WERI-Rb-1 (cell line): Measurements from ENCODE around the gene DNAH8.

Experiments used
- DNase-seq: peaks from one replicate; pipeline ENCODE4 v3.0.0-alpha.2; 2020
- H3K27ac ChIP-seq: fragments of 250-450 bp; sonication (Bioruptor Pico); 2 replicates; pipeline ENCODE4 v1.5.1; 2020; ENCODE audit warnings: mild to moderate bottlenecking, moderate library complexity
- H3K27me3 ChIP-seq: fragments of 250-450 bp; sonication (Bioruptor Pico); 2 replicates; pipeline ENCODE4 v1.5.1; 2021; ENCODE audit warnings: mild to moderate bottlenecking, low read depth, moderate library complexity; ENCODE audit not compliant: insufficient read depth, severe bottlenecking
- H3K36me3 ChIP-seq: fragments of 250-450 bp; sonication (Bioruptor Pico); 2 replicates; pipeline ENCODE4 v1.5.1; 2020; ENCODE audit warnings: mild to moderate bottlenecking, moderate library complexity
- H3K4me3 ChIP-seq: 2 replicates; pipeline ENCODE4 v1.5.1; 2011; ENCODE audit warnings: low read depth, mild to moderate bottlenecking, control low read depth, low read length
- H3K9me3 ChIP-seq: fragments of 250-450 bp; sonication (Bioruptor Pico); 2 replicates; pipeline ENCODE4 v1.5.1; 2021; ENCODE audit warnings: mild to moderate bottlenecking, moderate library complexity; ENCODE audit not compliant: severe bottlenecking
- TF ChIP-seq, protein P1 (sequence below): IDR thresholded peaks from 2 replicates; pipeline ENCODE4 v1.5.1; 2011; ENCODE audit warnings: low read depth, mild to moderate bottlenecking, control low read depth, inconsistent platforms, low read length

Gene DNAH8

DNA sequence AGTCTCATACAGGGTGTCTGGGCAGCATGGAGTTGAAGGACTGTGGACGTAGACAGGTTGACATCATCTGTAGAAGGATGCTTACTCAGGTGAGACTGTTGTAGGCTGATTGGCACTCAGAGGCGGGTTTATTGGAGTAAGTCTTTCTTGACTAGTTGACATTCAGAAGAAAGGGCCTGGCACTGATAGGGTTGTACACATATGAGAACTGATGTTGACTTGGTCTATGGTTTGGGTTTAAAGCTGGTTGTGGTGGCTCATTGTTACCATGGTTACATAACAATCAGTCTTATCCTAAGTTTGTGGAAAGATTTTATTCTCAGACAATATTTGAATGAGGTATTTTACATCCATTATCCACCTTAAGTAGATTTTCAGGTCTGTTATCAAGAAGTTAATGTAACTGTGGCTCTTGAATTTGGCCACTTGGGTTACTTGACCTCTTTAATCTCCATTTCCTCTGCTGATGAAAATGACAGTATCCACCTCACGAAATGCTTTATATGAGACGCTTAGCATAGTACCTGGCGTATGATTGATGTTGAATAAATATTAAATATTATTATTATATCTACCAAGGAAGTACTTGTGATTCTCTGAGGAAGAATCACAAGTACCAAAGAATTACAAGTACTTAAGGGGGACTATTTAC is 109.3 kb downstream of the DNAH8 start:
- Histone ChIP-seq H3K4me3 (no peak overlapping the region), H3K9me3 (peaks cover 5% of the 10 kb centered on the region), H3K27ac (no peak overlapping the region), H3K36me3 (no peaks in the 10 kb centered on the region), H3K27me3 (no peaks in the 10 kb centered on the region)
- TF ChIP-seq, protein P1, sequence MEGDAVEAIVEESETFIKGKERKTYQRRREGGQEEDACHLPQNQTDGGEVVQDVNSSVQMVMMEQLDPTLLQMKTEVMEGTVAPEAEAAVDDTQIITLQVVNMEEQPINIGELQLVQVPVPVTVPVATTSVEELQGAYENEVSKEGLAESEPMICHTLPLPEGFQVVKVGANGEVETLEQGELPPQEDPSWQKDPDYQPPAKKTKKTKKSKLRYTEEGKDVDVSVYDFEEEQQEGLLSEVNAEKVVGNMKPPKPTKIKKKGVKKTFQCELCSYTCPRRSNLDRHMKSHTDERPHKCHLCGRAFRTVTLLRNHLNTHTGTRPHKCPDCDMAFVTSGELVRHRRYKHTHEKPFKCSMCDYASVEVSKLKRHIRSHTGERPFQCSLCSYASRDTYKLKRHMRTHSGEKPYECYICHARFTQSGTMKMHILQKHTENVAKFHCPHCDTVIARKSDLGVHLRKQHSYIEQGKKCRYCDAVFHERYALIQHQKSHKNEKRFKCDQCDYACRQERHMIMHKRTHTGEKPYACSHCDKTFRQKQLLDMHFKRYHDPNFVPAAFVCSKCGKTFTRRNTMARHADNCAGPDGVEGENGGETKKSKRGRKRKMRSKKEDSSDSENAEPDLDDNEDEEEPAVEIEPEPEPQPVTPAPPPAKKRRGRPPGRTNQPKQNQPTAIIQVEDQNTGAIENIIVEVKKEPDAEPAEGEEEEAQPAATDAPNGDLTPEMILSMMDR = no peak
- DNase-seq = no peak

DNA sequence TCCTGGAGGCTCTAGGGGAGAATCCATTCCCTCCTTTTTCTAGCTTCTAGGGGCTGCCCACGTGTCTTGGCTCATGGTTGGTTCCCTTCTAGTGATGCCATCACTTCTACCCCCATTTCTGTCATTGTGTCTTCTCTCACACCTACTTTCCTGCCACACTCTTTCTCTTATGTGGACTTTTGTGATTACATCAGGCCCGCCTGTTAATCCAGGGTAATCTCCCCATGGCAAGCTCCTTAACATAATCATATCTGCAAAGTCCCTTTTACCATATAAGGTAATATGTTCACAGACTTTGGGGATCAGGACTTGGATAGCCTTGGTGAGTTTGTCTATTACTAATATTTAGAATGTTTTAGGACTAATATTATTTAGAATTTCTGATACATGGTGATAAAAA is 111.9 kb downstream of the DNAH8 start:
- Histone ChIP-seq H3K9me3 (peaks cover 7% of the 10 kb centered on the region), H3K27me3 (no peaks in the 10 kb centered on the region), H3K4me3 (no peak overlapping the region), H3K27ac (no peak overlapping the region; the same call in 1 of the 2 replicates), H3K36me3 (no peaks in the 10 kb centered on the region)
- TF ChIP-seq, protein P1 = no peak
- DNase-seq = peak; percentile 70

DNA sequence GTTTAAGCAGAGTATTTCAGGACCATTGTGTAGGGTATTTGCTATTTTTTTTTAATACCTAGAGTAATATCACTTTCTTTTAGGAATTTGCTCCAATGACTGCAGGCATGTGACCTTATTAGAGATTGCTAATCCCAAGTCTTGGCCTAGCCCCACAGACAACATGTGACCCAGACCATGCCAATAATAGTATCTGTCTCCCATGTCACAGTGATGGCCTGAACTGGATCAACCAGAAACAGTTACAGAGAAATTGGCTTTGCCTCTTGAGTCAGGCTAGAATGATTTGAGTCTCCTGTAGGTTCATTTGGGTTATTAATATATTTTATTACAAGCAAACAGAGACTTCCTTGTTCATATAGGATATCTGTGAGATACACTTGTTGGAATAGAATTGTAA is 116.8 kb downstream of the DNAH8 start:
- DNase-seq = no peak
- Histone ChIP-seq H3K27me3 (no peaks in the 10 kb centered on the region), H3K27ac (no peak overlapping the region), H3K4me3 (no peak overlapping the region), H3K36me3 (no peaks in the 10 kb centered on the region), H3K9me3 (peaks cover 2% of the 10 kb centered on the region)
- TF ChIP-seq, protein P1 = no peak

DNA sequence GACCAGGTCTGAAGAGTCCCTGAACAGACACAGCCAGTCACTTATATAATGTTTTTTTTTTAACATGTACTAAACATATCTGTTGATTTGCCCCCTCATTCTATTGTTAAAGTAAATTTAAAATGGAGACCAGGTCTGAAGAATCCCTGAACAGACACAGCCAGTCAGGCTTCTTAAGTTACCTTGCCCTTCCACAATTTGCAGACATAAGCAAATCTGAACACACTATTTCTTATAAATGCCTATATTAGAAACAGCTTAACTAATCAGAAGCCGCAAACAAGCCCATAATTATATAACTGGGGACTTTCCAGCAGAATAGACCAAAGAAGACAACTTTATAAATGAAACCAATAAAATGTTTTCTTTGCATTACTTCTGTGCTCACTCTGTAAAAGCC is 118.2 kb downstream of the DNAH8 start:
- TF ChIP-seq, protein P1 = no peak
- DNase-seq = no peak
- Histone ChIP-seq H3K9me3 (peaks cover 2% of the 10 kb centered on the region), H3K36me3 (no peaks in the 10 kb centered on the region), H3K27ac (no peak overlapping the region), H3K27me3 (no peaks in the 10 kb centered on the region), H3K4me3 (no peak overlapping the region)

DNA sequence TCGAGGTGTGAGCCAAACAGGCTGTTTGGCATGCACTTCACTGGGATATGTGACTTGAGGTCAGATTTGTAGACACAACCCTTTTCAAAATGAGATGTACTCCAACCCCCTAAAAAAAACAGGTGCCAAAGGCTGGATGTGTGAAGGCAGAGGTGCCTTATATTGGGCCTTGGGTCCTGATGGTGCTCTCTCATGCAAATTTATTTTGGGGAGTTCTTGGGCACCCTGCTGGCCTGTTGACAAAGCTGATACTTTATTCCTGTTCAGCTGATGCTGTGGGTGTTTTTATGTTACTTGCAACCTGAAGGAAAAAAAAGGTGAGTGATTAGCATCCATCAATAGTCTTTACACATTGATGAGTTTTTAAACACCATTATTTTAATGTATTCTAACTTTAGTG is 121.5 kb downstream of the DNAH8 start:
- Histone ChIP-seq H3K36me3 (no peaks in the 10 kb centered on the region), H3K27me3 (no peaks in the 10 kb centered on the region), H3K27ac (no peak overlapping the region), H3K9me3 (no peaks in the 10 kb centered on the region), H3K4me3 (no peak overlapping the region)
- TF ChIP-seq, protein P1 = no peak
- no peak for DNase-seq

DNA sequence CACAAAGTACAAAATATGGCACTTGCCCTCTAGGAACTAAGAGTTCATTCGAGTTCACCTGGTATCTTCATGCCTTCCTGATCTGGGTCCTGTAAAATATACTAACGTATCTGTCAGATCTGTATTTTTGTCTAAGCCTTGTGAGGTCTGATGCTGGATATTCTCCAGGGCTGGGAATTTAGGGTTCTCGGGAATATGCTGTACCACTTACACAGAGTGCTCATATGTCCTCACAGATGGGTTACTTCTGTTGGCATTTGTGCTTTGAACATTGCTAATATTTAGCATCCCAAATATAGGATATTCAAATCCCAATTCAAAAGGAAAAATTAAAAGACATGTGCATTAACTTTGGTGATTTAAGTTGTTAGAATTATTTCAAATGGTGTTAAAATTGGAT is 122.0 kb downstream of the DNAH8 start:
- no peak for DNase-seq
- no peaks in the 10 kb centered on the region for H3K36me3 ChIP-seq
- no peaks in the 10 kb centered on the region for H3K27me3 ChIP-seq
- H3K9me3 ChIP-seq = no peaks in the 10 kb centered on the region
- no peak overlapping the region for H3K4me3 ChIP-seq
- TF ChIP-seq, protein P1 = no peak
- H3K27ac ChIP-seq = no peak overlapping the region
